HEK293T (cell line): ENCODE measurements around the gene CHCHD3.

Experiments
- CTCF ChIA-PET: fragments of 350-600 bp; formaldehyde crosslinking; extraction: SDS; loops from one replicate; lab custom pipeline; 2021; ENCODE audit warnings: antibody characterized with exemption, inconsistent platforms; lab: Yijun Ruan, JAX
- POLR2A ChIA-PET: fragments of 350-600 bp; formaldehyde crosslinking; extraction: SDS; loops from one replicate; lab custom pipeline; 2020; ENCODE audit warnings: antibody characterized with exemption, inconsistent platforms; lab: Yijun Ruan, JAX
- DNase-seq: peaks from one replicate; pipeline ENCODE4 v3.0.0; 2012; ENCODE audit warnings: mixed read lengths; ENCODE audit errors: extremely low spot score
- ARNT ChIP-seq: fragments of 450-650 bp; IDR thresholded peaks from 2 replicates; pipeline ENCODE4 v1.6.1; 2017; ENCODE audit warnings: mild to moderate bottlenecking
- BHLHE40 ChIP-seq: fragments of 450-650 bp; IDR thresholded peaks from 2 replicates; pipeline ENCODE4 v1.6.1; 2016; ENCODE audit warnings: mild to moderate bottlenecking, moderate library complexity, borderline replicate concordance
- CTBP1 ChIP-seq: fragments of 450-650 bp; IDR thresholded peaks from 2 replicates; pipeline ENCODE4 v1.6.1; 2016; ENCODE audit warnings: borderline replicate concordance
- ELF4 ChIP-seq: fragments of 450-650 bp; IDR thresholded peaks from 2 replicates; pipeline ENCODE4 v1.6.1; 2017; ENCODE audit warnings: antibody characterized with exemption
- FOXA1 ChIP-seq: fragments of 450-650 bp; IDR thresholded peaks from 2 replicates; pipeline ENCODE4 v1.6.1; 2016; ENCODE audit warnings: mild to moderate bottlenecking
- FOXK2 ChIP-seq: fragments of 450-650 bp; IDR thresholded peaks from 2 replicates; pipeline ENCODE4 v1.6.1; 2016; ENCODE audit warnings: mild to moderate bottlenecking
- FOXM1 ChIP-seq: fragments of 450-650 bp; IDR thresholded peaks from 2 replicates; pipeline ENCODE4 v1.6.1; 2017; ENCODE audit warnings: mild to moderate bottlenecking, borderline replicate concordance
- HDGF ChIP-seq: fragments of 450-650 bp; IDR thresholded peaks from 2 replicates; pipeline ENCODE4 v1.6.1; 2017; ENCODE audit warnings: antibody characterized with exemption, borderline replicate concordance
- L3MBTL2 ChIP-seq: fragments of 450-650 bp; conservative IDR thresholded peaks from 2 replicates; pipeline ENCODE4 v1.6.1; 2016; ENCODE audit warnings: mild to moderate bottlenecking
- LEF1 ChIP-seq: fragments of 450-650 bp; IDR thresholded peaks from 2 replicates; pipeline ENCODE4 v1.6.1; 2017; ENCODE audit warnings: mild to moderate bottlenecking, borderline replicate concordance
- NFRKB ChIP-seq: fragments of 450-650 bp; IDR thresholded peaks from 2 replicates; pipeline ENCODE4 v1.6.1; 2016; ENCODE audit warnings: mild to moderate bottlenecking, moderate library complexity
- PKNOX1 ChIP-seq: fragments of 450-650 bp; IDR thresholded peaks from 2 replicates; pipeline ENCODE4 v1.6.1; 2016
- SP1 ChIP-seq: fragments of 450-650 bp; IDR thresholded peaks from 2 replicates; pipeline ENCODE4 v1.6.1; 2017
- SUZ12 ChIP-seq: fragments of 450-650 bp; IDR thresholded peaks from 2 replicates; pipeline ENCODE4 v1.6.1; 2016; ENCODE audit warnings: mild to moderate bottlenecking
- TARDBP ChIP-seq: fragments of 450-650 bp; IDR thresholded peaks from 2 replicates; pipeline ENCODE4 v1.6.1; 2016
- ZNF384 ChIP-seq: fragments of 450-650 bp; IDR thresholded peaks from 2 replicates; pipeline ENCODE4 v1.6.1; 2016

CHCHD3 gene

GRCh38 chr7:132966754-132967469 is 115.0 kb downstream of the CHCHD3 start:
- CTCF ChIA-PET, result interaction anchor here (0.7 kb wide), 1 partner anchor 83 kb away, joined by 3 read pairs; no protein-coding TSS in a partner anchor

DNA sequence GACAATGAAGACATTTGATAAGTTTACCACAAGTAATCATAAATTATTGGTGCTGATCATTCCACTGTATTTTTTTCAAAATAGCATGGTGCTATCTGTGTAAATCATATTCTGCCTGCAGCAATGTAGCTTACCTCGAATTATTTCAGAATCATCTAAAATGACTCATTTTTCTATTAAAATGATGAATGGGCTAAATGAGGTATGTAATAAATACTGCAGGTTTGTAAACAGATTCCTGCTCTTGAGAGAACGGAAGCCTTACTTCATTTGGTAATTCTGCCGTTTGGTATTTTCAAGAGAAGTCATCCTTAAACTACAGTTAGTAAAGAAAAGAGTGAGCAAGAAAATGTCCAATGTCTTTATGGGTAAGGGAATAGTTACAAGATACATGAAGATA is 115.9 kb downstream of the CHCHD3 start:
- ChIA-PET CTCF (no interaction called here), POLR2A (no interaction called here)
- TF ChIP-seq ELF4 (no peak), LEF1 (no peak), ZNF384 (no peak), CTBP1 (no peak), BHLHE40 (no peak)
- DNase-seq, result no peak

More at GRCh38 chr7:132966754-132967469, 115.0 kb downstream of the CHCHD3 start:
- POLR2A ChIA-PET, result no interaction called here
- no peak for DNase-seq
- TF ChIP-seq SP1 (no peak), ELF4 (no peak), FOXK2 (no peak), L3MBTL2 (no peak), NFRKB (no peak), HDGF (no peak), PKNOX1 (no peak), ARNT (no peak), FOXM1 (no peak), TARDBP (no peak)

DNA sequence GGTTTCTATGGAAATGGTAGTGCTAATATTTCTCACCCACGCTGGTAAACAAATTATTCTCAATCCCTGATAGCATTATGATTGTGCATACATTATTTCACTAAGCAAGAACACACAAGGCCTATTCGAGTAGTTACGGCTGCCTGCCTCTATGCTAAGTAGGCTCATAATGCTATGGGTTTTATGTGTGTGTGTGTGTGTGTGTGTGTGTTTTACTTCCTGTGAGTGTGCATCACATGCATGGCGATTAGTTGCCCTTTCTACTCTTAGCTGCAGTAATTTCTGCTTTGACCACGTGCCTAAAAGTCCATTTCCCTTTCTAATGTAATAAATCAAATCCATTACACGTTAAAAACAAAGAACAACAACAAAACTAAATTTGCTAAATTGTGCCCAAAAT is 117.0 kb downstream of the CHCHD3 start:
- DNase-seq, result no peak
- POLR2A ChIA-PET, result no interaction called here
- CTCF ChIA-PET, result no interaction called here
- no peak for TF ChIP-seq L3MBTL2
- no peak for TF ChIP-seq FOXM1
- TF ChIP-seq FOXK2, result no peak
- no peak for TF ChIP-seq ELF4
- TF ChIP-seq SUZ12, result no peak
- no peak for TF ChIP-seq ZNF384
- no peak for TF ChIP-seq CTBP1

DNA sequence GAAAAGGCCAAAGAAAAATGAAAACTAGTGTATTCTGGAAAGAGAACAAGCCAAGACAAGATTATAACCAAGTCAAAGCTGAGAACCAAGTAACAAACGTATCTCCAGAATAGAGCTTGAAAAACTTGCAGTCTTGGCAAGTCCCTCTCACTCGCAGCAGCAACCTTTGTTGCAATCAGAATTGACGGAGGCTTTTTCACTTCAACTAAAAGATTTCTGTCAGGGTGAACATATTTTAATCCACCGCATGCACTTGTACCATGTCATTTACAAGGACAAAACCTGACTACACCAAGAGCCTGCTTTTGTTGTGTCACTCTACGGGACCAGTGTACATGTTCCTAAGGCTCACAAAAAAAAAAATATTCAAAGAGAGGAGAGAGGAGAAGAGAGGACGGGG is 122.0 kb downstream of the CHCHD3 start:
- TF ChIP-seq TARDBP (no peak), LEF1 (no peak), FOXM1 (no peak), FOXK2 (no peak), ELF4 (no peak), PKNOX1 (no peak), BHLHE40 (no peak), HDGF (no peak), L3MBTL2 (no peak), NFRKB (no peak), ZNF384 (no peak), CTBP1 (no peak), SP1 (no peak), SUZ12 (no peak), ARNT (no peak), FOXA1 (no peak)
- POLR2A ChIA-PET, result no interaction called here
- CTCF ChIA-PET, result no interaction called here
- no peak for DNase-seq

GRCh38 chr7:132956556-132956955 is 125.3 kb downstream of the CHCHD3 start:
- ChIA-PET POLR2A (no interaction called here), CTCF (interaction anchor here (0.6 kb wide), 1 partner anchor 16 kb away, joined by 3 read pairs; no protein-coding TSS in a partner anchor)
- no peak for DNase-seq
- TF ChIP-seq FOXM1, result no peak
- TF ChIP-seq HDGF, result no peak
- TF ChIP-seq SP1, result no peak
- TF ChIP-seq PKNOX1, result no peak
- TF ChIP-seq TARDBP, result no peak
- no peak for TF ChIP-seq CTBP1
- no peak for TF ChIP-seq L3MBTL2
- TF ChIP-seq NFRKB, result no peak
- no peak for TF ChIP-seq ZNF384
- TF ChIP-seq LEF1, result no peak
- TF ChIP-seq FOXK2, result no peak
- no peak for TF ChIP-seq FOXA1
- TF ChIP-seq BHLHE40, result no peak
- TF ChIP-seq SUZ12, result no peak
- no peak for TF ChIP-seq ELF4
- no peak for TF ChIP-seq ARNT

DNA sequence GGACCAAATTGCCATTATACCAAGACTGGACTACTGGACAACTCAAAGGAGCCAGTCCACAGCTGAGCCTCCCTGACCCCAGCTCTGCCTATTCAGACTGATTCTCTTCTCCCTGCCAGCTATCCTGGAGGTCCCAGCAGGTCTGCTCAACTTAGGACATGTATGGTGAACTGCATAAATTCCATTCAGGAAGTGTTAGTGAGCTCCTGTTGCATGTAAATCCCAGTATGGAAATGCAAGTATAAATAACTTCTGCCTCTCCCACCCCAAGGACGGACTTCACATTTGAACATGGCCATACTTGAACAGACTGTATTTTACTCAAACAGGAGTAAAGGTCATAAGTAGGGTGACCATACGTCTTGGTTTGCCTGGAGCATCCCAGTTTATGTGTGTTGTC is 128.4 kb downstream of the CHCHD3 start:
- DNase-seq, result no peak
- ChIA-PET CTCF (no interaction called here), POLR2A (no interaction called here)
- TF ChIP-seq CTBP1 (no peak), L3MBTL2 (no peak), NFRKB (no peak), LEF1 (no peak), ZNF384 (no peak)
